ENCODE results near the gene XRCC1.
A peak's percentile ranks its signal among the peaks of the same experiment; 100 is the strongest.

The XRCC1 gene

GRCh38 chr19:43598445-43599240 is 23.3 kb upstream of the XRCC1 start:
- H3K4me3 ChIP-seq (ENCODE audit: low read depth, low read length): no peak overlapping the region
- no peak for TF ChIP-seq CTCF (IDR thresholded peaks at IDR 0.05; ENCODE audit: low read depth, low read length)

GRCh38 chr19:43597876-43598275 is 22.5 kb upstream of the XRCC1 start:
- H3K4me3 ChIP-seq (ENCODE audit: low read depth, low read length): peak overlapping the region; percentile 93
- TF ChIP-seq CTCF (IDR thresholded peaks at IDR 0.05; ENCODE audit: low read depth, low read length): no peak

GRCh38 chr19:43596842-43597461 is 21.6 kb upstream of the XRCC1 start:
- TF ChIP-seq CTCF (IDR thresholded peaks at IDR 0.05; ENCODE audit: low read depth, low read length): no peak
- peak overlapping the region; percentile 93 for H3K4me3 ChIP-seq (ENCODE audit: low read depth, low read length)

GRCh38 chr19:43595999-43596841 is 20.9 kb upstream of the XRCC1 start, which contains the start of the genes IRGQ and ZNF576:
Gene IRGQ, minus strand, starts transcription at chr19:43596134. Its CDS starts 796 bp downstream, at chr19:43595338.
Gene ZNF576, plus strand, starts transcription at chr19:43596595. Its CDS starts 514 bp downstream, at chr19:43597109.
- H3K4me3 ChIP-seq (ENCODE audit: low read depth, low read length): peak within 1 kb of the TSS; percentile 93
- TF ChIP-seq CTCF (IDR thresholded peaks at IDR 0.05; ENCODE audit: low read depth, low read length): no peak

GRCh38 chr19:43595605-43595998 is 20.3 kb upstream of the XRCC1 start:
- no peak for TF ChIP-seq CTCF (IDR thresholded peaks at IDR 0.05; ENCODE audit: low read depth, low read length)
- H3K4me3 ChIP-seq (ENCODE audit: low read depth, low read length): peak overlapping the region; percentile 71

GRCh38 chr19:43594710-43595604 is 19.6 kb upstream of the XRCC1 start:
- TF ChIP-seq CTCF (IDR thresholded peaks at IDR 0.05; ENCODE audit: low read depth, low read length): peak; percentile 96
- H3K4me3 ChIP-seq (ENCODE audit: low read depth, low read length): peak overlapping the region; percentile 71
